Muscle of back (tissue), 11 donors: Measurements from ENCODE around the gene ANXA3. TPM values are rescaled to one million over a fixed set of nuclear protein-coding genes. Genes with fewer than 3 reads are reported as not detected.
A peak's percentile ranks its signal among the peaks of the same experiment; 100 is the strongest.

Experiments used
- DNase-seq, 3 donors: peaks; one replicate each; pipeline versions ENCODE4 v3.0.0 to v3.0.0-alpha.2; 2013
- polyA plus RNA-seq, 10 donors: library from polyadenylated mRNA; unstranded; fragments of 120-200 nt; gene quantifications; one replicate each; pipeline ENCODE4 v1.2.1, GENCODE V29; 2013; ENCODE audit not compliant: insufficient read length in 10 of 10

ANXA3 gene
- polyA plus RNA-seq, 10 donors, result 5.9 to 13.4 (median 9.9) TPM

DNA sequence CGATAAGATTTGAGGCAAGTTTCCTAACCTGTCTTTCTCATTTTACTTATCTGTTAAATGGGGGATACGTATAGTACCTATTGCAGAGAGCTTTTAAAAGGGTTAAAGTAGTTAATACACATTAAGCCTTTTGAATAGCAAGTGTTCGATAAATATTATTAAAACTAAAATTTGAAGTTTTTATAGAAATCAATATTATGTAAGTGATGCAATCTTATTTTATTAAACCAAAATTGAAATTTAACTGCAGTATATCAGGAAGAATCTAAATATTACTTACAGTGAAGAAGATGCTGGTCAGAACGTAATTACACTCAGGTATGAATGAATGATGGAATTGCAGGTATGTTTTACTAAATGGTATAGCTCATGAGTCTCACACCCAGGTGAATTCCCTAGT is 58.0 kb downstream of the ANXA3 start:
- no peak for DNase-seq

DNA sequence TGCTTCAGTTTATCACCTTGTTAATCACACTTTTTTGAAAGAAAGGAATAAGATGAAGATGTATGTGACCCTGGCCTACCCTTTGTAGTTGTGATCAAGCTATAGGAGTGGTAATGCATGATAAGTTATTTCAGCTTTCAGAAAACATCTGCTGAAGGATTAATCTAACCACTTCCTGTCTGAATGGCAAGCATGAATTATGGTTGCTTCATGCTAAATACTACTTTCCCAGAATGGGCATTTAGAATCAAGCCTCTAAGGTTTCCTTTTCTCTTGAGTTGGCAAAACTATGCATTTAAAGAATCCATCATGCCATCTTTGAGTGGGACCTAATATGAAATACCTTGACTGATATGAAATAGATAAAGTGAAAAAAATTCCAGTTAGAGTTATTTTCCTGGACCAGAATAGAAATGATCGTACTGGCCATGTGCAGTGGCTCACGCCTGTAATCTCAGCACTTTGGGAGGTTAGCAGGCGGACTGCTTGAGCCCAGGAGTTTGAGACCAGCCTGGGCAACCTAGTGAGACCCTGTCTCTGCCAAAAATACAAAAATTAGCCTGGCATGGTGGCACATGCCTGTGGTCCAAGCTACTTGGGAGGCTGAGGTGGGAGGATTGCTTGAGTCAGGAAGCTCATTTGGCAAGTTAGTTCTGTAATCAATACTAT is 59.1 kb downstream of the ANXA3 start:
- no peak for DNase-seq

DNA sequence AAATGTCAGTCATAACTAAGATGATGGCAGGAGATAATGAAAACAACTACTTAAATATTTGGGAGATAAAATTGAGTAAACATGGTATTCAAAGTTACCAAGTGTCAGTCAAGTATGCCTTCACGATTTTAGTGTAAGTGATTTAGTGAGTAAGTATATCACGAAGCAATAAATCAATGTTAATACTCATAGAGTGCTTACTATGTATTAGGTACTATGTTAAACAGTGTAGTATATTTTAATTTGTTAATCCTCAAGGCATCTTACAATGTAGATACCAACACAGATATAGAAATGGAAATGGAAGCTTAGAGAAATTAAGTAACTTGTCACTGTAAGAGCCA is 59.6 kb downstream of the ANXA3 start:
- DNase-seq, result no peak

DNA sequence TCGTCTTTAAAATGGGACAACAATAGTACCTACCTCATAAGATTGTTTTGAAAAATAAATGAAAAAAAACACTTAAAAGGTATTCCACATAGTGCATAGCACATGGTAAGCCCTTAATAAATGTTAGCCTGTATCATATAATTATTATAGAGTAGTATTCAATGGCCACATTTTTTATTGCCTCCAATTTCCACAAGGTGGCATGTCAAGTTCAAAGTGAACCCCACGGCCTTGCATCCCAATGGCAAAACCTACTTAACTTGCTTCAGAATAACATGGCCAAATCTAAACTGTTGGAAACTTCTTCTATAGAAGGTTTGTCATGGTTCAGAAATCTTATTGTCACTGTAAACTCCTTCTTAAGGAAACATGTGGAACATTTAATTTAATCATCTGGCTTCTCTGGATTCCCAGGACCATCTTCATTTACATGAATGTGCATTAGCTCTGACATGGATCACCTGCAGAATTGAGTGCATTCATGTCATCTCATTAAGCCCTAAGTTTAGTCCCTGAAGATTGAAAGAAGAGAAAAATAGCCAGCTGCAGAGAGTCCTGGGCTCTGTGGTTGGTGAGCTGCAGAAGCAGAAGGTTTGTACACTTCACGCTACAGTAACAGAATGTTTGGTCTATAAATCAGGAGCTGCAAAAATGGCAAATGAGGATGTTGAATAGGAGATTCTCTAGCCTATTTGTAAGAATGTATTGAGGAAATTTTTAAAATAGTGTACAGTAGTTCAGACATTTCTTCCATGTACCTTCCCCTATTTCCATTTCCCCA is 61.0 kb downstream of the ANXA3 start:
- peak in 2 of 3 donors; percentile 50 to 69 for DNase-seq

DNA sequence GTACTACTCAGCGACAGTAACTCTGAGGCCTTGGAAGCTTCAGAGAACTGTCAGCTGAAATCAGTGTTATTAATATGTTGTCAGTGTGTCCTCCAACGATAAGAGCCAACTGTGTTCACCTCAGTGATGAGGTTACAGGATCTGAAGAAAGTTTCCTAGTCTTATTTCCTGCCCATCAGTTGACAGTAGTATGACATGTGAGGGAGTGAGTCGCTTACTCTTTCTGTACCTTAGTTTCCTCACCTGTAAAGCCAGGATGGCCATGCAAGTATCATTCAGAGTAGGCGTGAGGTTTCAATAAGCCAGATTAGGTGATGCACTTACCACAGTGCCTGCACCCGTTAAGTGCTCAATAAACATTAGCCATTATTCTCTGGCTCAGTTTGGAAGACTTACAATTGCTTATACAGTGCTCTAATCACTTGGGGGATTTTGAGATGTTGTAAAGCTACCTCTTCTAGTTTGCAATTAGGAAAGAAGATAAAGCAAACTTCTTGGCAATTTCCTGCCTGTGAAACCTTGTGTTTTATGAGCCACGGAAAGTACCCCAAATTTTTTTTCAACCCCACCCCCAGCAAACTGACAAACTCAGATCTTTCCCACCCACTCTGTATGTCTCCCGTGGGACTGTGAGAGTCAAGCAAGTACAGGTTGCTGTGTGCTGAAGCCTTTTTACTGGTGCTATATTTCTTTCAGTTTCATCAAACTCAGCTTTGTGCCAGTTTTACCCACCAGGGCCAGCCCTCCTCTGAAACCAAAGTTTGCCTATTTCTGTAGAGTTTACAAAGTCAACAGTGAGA is 62.2 kb downstream of the ANXA3 start:
- no peak for DNase-seq

DNA sequence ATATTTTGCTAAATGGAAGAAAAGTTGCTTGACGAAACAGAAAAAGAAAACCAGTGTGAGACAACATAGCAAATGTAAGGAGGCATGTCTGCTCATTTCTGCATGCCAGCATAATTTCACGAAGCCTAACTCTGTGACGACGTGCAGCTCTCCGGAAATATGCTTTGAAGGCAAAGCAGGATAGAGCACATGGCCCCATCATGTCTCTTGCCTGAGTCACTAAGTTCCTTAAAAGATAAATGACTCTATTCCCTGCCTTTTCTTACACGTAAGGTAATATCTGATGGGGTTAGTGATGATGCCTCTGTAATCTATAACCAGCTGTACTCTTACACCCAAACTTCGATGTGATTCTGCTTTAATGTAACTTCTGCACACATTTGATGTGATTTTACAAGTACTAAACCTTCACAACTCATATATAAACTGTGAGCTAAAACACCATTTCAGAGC is 64.5 kb downstream of the ANXA3 start:
- peak in 1 of 3 donors; percentile 47 for DNase-seq

DNA sequence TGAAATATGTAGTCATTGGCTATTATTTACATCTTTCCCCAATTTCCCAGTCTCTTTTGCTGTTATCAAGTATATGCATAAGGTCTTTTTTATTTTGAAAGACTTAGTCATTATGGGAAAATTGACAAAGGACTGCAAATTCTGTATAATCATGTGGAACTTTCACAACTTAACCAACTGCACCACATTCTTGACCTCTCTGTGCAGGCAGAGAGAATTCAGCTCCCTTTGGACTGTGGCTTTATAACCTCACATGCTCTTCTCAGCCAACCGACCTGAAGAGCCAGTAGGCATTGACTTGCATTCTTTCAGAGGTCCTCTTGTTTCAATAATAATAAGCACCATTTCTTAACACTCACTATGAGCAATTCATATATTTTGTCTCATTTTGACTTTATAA is 66.9 kb downstream of the ANXA3 start:
- DNase-seq, result no peak

DNA sequence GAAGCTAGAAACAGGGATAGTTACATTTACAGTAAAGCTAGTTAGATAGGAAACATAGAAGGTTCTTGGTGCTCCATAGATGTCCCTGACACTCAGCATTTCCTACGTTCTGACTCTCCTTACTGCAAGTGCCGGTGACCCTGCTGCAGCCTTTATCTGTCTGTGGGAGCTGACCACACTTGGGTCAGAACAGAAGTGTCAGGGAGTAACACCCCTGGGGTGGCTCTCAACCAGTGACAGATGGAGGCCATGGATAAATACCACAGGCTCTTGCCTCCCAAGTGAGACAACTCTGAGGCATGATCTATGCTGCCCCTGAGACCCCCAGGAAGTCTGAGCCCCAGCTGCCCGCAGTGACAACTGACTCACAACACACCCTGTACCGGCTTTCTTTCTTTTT is 69.8 kb downstream of the ANXA3 start:
- no peak for DNase-seq

DNA sequence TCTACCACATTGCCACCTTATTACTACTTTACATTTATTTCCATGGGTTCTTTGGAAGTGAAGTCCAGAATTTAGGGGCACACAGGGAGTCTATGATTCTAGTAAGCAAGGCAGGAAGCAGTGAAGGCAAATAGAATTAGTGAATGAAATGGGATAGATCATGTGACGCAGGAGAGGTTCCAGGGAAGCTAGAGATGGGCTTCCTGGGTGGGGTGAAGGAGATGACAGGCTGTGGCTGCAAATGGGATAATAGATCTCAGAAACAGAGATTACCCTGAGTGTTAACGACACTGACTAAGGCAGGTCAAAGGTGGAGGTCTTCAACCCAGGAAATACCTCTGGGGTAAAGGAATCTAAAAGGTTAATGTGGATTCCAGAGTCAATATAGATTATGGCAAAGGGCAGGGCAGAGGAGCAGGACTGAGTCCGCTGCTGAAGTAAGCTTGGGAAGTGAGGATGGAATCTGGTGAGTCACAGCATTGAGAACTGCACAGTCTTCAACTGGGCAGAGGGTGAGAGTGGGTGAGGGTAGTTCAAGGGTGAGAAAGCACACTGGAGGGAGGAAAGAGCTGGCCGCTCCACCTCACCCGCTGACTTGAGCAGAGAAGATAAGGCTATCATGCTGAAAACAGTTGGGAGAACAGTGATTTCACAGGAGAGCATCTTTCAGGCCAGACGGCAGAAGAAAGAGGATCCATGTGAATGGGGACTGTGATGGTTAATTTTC is 70.8 kb downstream of the ANXA3 start:
- DNase-seq, result no peak

DNA sequence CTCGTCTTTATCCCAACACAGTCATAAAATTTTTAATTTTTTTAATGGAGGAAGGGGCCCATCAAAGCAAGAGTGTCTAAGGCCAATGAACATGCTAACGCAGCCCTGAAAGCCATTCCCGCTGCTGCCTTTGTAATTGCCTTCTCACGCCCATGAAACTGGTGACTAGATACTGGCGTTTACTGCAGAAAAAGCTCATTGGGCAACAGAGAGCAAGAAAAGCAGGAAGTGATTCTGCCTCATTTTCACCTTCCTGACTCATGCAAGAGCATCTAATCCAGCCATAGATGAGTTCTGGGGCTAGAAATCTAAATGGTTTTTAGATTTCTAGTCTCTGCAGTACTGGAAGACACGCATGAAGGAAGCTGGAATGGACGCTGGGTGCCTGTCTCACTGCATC is 72.5 kb downstream of the ANXA3 start:
- no peak for DNase-seq

DNA sequence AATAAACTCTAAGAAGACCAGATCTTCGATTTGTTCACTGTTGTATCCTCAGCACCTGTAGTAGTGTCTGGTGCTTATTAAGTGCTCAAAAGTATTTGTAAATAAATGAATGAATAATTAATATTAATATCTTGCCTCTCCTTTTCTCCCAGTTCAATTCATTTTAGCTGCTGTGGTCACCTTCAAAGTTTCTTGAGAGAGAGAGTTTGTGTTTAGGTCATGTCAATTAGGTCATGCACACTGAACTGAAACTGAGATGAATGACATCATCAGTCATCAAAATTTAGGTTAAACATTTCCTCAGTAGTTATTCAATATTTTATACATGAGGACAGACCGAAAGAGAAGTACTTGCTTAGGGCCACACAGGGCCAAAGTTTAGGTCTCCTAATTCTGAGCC is 73.5 kb downstream of the ANXA3 start:
- no peak for DNase-seq

DNA sequence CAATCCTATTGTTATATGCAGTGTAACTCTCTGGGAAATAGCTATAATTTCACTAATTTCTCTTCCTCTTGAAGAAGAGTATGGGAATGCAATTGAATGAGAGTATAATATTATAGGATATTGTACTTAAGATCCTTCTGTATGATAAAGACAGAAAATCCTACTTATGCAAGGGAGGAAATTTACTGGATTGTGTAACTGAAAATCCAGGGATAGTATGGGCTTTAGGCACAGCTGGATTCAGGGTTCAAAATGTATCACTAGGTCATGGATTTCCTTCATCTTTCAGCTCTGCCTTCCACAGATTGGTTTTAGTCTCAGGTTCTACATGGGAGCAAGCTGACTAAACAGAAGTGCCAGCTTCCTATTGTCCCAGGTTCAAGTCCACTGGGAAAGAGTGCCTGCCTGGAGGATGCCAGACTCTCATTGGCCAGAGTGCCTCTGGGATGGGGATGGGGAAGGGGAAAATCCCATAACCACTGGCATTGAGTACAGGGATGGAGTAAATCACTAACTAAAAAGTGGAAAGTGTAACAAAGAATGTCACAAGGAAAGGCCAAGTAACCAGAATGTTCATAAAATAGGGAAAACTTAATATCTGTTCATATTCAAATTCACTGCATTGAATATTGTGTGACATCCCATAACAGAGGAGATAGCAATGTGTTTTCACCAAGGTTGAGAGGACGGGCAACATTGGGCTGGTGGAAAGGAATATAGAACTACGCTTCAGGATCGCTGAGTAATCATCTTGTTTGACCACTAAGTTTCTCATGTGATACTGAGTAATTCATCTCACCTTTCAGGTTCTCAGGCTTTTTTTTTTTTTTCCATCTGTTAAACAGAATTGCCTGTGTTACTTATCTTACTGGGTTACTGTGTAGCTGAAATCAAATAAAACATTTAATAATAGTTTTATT is 75.7 kb downstream of the ANXA3 start:
- DNase-seq, result no peak

DNA sequence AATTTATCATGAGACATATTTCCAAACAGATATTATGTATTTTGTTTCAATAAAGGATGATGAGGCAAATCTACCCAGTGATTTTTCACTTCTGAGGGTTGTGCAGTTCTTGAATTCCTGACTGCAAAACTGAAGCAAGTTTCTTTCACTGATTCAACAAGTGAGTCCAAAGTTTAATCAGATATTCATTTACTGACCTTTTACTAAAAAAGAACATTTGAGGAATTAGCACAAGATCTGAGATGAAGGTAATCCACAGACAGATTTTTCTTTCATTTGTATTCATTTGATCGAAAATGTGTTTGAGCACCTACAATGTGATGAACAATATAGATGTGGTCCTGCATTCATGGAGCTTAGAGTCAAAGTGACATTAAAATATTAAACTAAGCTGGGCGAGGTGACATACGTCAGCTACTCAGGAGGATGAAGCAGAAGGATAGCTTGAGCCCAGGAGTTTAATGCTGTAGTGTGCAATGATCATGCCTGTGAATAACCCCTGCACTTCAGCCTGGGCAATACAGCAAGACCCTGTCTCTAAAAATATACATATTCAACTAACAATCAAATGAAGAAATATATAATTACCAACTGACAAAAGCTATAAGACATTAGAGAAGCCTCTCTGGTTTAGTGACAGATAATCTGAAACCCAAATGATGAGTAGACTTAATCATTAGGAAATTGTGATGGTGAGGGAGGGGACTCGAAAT is 76.6 kb downstream of the ANXA3 start:
- no peak for DNase-seq

DNA sequence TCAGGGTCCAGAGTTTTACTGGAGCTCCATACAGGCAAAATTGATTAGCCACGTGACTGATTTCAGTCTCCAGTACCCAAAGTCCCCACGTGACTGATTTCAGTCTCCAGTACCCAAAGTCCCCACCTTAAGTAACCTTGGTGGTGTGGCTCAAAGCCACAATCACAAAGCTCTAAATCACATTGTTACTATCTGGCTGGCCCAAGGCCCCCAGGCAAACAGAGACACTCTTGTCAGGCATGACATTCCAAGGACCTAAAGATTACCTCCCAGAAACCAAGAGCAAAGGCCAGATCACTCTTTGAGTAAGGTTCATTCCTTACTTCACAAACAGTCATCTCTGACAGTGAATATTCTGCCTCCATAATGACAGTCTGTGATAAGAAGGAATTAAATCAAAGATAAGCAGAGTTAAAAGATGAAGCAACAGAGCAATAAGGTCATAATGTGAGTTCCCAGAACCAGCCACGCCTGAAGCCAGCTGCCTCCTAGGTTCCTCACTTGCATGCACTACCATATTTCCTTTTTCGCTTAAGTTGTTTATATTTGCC is 78.5 kb downstream of the ANXA3 start:
- no peak for DNase-seq

DNA sequence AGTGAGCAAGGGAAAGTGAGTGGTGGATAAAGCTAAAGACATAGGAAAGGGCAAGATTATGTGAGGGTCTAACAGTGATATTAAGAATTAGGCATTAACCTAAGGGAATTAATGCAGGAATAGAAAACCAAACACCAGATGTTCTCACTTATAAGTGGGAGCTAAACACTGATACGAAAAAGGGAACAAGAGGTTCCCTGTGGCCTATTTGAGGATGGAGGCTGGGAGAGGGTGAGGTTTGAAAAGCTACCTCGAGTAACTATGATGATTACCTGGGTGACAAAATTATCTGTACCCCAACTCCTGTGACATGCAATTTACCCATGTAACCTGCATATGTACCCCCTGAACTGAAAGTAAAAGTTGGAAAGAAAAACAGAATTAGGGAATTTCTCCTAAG is 79.0 kb downstream of the ANXA3 start:
- no peak for DNase-seq

DNA sequence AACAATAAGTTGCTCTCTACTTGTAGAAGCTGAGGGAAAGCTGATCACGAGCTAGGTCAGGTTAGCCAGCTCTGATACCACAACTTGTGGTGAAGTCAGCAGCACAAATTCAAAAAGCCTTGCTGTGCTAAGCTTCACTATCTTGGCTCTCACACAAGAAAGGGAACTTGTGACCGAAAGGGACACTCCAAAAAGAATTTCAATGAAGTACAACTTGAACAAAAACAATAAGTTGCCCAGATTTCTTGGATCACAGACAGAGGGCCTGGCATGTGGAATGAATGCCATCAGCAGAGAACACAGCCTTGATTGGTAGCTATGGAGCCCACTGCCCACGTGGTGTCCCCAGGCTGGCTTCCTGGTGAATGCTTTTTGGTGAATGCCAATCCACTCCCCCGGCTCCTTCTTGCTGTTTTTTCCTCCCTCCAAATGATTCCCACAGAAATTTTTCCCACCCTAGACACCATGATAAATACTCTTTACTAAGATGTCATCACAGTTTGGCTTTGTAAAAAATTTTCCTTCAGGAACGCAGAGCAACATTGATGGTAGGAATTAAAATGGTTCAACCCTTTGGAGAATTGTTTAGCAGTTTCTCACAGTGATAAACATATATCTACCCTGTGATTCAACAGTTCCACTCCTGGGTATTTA is 82.6 kb downstream of the ANXA3 start:
- DNase-seq, result no peak

DNA sequence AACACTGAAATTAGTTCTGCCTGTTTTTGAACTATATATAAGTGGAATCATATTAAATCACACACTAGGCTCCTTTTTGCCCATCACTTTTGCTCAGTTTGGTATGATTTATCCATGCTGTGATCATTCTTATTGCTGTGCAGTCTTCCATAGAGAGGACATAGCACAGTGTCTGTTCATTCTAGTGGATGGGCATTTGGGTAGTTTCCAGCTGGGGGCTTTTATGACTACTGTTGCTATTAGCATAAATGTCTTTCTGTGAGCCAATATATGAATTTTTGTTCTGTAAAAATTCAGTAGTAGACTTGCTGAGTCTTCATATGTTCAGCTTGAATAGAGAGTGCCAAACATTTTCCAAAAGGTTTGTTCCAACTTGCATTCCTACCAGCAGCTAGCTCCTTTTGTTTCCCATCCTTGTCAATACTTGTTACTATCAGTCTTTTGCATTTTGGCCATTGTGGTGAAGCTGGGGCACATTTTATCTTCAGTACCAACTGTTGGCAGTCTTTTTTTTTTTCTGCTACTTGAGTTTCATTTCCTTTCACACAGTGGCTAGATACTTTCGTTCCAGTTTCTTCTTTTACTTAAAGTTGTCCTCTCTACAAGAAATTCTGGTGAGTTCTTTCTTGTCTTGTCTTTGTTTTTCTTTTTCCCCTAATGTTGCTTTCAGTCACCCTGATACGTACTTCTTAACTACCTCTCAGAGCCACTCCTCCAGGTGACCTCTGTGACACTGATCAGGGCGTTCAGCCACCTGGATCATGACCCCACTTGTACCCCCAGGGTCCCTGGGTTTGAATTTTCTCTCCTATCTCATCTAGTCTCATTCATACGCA is 87.0 kb downstream of the ANXA3 start:
- DNase-seq, result no peak

DNA sequence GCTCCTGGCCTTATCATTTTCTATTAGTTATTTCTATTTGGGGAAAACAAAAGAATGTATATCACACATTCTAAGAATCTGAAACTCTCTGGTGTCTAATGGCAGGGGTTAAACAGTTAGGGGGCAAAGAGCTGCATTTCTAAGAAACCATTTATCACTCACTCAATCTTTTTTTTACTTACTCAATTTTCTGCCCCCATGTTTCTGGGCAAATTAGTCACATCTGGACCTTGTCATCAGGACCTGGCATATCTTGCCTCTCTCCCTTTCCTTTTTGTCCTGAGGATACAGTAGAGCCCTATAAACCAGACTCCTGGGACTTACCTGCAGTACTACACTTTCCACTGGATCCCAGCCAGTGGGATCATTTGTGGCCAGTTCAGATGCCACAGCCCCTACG is 89.1 kb downstream of the ANXA3 start:
- DNase-seq, result no peak

DNA sequence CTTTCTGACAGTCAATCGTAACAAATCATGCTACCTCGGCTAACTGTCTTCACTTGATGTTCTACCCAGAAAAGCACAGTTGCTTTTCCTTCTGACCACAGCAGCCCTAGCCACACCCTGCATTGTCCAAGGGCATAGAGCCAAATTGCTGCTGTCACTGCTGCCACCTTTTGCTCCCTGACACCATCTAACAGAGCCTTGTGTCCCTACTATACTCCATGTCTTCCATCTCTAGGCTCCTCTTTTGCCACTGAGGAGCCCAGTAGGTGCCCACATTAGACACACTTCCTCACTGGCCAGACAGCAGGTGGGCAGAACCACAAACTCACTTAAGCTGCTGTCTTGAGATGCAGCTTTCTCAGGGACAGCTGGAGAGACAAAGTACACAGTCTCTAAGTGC is 91.4 kb downstream of the ANXA3 start:
- no peak for DNase-seq
